HUDEP-2 (cell line): ENCODE data around the gene MYLK2.

Experiments used
- DNase-seq, 76 experiments: peaks; one replicate each; lab custom pipeline; 2025; ENCODE audit not compliant: unreplicated experiment in 76 of 76; lab: John Stamatoyannopoulos, UW

MYLK2 gene

DNA sequence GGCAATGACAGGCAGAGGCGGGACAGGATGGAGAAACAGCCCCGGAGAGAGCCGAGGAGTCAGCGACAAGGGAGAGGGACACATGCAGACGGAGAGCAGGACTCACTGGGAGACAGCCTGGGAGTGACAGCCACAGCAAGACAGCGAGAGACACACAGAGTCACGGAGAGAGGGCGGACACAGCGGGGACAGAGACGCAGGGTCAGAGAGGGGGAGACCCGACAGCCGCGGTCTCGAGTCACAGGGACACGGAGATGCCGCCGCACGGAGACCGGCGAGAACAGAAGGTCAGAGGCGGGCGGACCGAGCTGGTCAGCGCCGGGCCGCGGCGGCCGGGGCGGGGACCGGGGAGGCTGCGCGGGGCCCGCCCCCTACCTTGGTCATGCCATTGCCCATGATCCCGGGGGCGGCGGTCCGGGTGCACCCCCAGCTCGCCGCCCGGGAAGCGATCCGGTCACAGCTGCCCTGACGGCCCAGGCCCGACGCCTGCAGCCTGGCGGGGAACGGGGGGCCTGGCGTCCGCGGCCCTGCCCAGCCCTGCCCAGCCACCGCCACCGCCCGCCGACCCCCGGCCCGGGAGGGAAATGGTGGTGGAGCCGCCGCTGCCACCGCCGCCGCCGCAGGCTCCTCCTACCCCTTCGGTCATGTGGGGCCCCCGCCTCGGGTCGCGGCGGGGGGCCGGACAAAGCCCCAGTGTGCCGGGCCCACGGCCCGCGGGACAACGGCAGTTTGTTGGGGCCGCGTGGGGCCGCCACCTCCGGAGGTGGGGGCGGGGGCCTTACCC lies 51.0 kb downstream of the MYLK2 start, which contains the start of the genes DUSP15 and TTLL9:
Gene DUSP15 (minus strand): TSS at position 586 of the 784 bp plus-strand sequence. CDS start 190 bp downstream, at position 396.
Gene TTLL9 (plus strand): TSS at position 693 of the 784 bp plus-strand sequence. CDS start 493 bp downstream, outside the sequence.
- no peak for DNase-seq

DNA sequence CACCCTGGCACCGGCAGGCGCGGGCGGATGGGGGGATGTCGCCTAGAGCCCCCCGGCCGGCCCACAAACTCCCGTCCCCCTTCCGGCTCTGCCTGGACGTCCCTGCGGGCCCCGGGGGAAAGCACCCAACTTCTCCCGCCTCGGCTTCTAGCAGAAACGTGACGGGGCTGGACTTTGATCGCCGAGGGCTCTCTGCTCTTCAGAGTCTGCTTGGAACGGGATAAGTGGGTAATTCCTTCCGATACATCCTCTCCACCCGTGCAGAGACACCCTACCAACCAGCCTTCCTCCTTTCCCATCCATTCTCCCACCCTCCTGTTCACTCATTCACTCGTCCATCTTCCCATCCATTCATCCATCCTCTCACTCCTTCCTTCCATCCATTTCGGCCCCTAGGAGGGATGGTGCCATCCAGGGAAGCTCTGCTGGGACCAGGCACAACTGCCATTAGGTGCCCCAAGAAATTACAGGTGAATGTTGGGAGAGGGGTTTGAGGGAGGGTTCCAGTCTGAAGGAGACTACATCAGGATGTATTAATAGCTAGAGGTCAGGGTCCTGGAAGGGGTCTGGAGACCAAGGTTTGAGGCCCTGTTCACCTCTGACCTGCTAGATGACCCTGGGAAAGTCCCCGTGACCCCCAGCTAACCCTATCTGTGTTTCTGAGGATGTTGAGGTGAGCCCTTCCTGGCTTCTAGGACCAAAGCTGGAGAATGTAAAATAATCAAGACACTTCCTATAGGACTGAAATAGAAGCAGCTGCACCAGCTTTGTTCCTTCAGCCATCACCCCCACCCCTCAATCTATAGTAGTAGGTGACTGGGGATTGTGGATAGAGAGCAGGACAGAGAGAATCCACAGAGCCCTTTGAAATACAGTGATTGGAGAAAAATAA lies 51.8 kb downstream of the MYLK2 start:
- no peak for DNase-seq

DNA sequence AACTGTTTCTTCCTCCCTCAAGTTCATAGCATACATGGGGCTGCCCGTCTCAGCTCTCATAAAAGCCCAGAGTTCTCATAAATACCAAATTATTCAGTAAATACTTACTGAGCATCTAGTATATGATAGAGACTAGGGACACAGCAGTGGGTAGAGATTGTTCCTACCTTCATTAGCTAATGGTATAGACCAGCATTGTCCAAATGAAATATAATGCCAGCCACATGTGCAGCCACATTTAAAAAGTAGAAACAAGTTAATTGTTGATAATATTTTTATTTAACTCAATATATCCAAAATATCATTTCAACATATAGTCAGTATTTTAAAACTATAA lies 52.4 kb downstream of the MYLK2 start:
- DNase-seq, result no peak

DNA sequence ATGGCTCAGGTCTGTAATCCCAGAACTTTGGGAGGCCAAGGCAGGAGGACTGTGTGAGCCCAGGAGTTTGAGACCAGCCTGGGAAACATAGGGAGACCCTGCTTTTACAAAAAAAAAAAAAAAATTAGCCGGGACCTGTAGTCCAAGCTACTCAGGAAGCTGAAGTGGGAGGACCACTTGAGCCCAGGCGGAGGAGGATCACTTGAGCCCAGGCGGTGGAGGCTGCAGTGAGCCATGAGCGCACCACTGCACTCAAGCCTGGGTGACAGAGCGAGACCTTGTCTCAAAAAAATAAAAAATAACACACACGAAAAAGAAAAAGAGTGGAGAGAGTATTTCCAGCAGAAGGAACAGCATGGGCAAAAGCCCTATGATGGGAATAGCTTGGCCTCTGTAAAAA lies 53.2 kb downstream of the MYLK2 start:
- no peak for DNase-seq

DNA sequence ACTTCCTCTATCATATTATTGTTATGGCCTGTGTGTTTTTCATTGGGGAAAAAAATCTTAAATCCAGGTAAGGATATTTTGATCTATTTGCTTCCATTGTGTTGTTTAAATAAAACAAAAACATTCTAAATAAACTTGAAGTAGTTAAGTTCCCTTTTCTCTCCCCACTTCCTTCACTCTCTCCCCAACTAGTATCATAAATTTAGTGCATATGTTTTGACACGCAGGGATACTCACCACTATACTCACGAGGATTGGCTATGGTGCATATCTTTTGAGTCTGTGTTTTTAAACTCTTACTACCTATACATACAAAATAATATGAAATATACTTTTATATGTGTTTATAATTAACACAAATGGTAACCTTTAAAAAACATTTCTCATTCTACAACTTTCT lies 56.5 kb downstream of the MYLK2 start:
- DNase-seq, result no peak

DNA sequence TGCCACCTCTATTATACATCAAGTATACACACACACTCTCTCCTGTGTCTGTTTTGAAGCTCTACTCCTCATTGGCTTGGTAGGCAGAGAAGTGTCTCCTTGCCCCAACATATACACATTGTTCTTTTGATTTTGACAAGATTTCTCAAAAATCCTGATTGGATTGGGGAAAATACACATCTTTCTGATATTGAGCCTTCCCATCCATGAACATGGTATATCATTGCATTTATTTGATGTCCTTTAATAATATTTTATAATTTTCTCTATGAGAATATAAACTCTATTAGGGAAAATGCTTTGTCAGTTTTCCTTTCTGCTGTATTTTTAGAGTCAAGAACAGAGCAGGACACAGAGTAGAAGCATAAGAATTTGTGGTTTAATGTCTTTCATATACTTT lies 58.5 kb downstream of the MYLK2 start:
- no peak for DNase-seq

DNA sequence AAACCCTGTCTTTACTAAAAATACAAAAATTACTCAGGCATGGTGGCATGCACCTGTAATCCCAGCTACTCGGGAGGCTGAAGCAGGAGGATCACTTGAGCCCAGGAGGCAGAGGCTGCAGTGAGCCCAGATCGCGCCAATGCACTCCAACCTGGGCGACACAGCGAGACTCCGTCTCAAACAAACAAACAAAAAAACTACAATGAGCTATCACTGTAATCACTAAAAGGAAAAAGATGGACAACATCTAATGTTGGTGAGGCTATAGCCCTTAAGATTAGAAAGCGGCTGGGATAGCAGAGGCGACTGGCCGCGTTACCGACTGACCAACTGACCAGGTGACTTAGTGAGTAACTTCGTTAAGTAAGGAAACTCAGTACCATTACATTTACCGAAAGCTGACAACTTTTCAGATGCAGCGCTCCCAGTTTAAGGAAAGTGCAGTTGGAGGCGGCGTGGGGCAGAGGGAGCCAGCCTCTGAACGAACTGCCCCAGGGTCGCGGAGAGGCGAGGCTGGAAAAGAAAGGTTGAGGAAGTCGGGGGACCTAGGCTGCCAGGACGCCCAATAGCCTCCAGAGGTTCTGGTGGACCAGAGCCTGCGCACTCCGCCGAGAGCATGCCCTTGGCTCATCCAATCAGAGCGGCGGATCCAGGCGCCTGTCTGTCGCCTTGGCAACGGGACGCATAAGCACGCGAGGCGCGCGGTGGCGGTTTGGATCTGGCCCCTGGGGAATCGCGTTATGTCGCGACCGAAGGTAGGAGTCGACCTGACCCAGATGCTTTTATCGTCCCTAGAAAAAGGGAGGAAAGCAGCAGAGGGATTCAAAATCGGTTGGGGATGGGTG lies 60.2 kb downstream of the MYLK2 start:
- peak in 74 of 76 experiments; percentile 37 to 94 (median 84) for DNase-seq

DNA sequence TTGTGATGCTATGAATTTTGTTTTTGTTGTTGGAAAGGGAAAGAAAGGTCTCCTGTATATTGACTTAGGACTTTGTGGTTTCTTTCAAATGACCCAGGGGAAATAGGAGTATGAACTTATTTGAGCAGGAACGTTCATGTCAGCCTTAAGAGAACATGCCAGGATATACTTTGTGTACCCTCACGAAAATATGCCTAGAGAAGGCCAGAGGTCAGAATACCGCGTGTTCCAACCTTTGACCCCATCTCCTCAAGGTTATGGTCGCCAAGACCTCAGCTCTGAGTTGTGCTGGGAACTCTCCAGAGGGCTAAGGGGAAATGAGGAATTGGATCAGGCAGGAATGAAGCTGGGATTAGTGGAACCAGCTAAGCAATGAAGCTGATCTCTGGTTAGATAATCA lies 62.8 kb downstream of the MYLK2 start:
- DNase-seq, result no peak

DNA sequence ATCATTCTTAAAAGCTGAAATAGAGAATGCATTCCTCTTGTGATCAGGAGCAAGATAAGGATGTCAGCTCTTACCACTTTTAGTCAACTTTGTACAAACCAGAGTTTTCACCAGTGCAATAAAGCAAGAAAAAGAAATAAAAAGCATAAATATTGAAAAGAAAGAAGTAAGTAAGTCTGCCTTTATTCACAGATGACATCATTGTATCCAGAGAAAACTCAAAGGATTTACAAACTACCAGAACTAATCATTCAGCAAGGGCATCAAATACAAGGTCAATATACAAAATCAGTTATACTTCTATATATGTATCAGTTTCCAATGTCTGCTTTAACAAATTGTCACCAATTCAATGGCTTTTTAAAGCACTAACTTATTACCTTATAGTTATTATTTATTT lies 64.7 kb downstream of the MYLK2 start:
- no peak for DNase-seq
